H1 (cell line): Measurements from ENCODE around the gene SPINDOC. TPM values are rescaled to one million over a fixed set of nuclear protein-coding genes. Genes with fewer than 3 reads are reported as not detected.

ENCODE experiments used
- CTCF ChIA-PET: fragments of 300-600 bp; sonication (Branson Sonifier 250); formaldehyde crosslinking; loops from one replicate; lab custom pipeline; 2021; ENCODE audit not compliant: partially characterized antibody; lab: Charles Lee
- POLR2A ChIA-PET: fragments of 300-600 bp; sonication (Branson Sonifier 250); formaldehyde crosslinking; loops from one replicate; lab custom pipeline; 2021; ENCODE audit warnings: inconsistent platforms; ENCODE audit not compliant: partially characterized antibody; lab: Charles Lee
- DNase-seq, 2 experiments: peaks; one replicate each; pipeline versions ENCODE4 v3.0.0 to v3.0.0-alpha.2; 2010 to 2022; ENCODE audit warnings: low spot score in 2 of 2, low read depth in 1 of 2, mixed read lengths in 1 of 2
- FAIRE-seq: peaks from 2 replicates; lab custom pipeline; 2011; peaks lifted over from hg19 to GRCh38; lab: Jason Lieb, UNC
- H2AFZ ChIP-seq: 2 replicates; pipeline ENCODE4 v1.8.1; 2012; ENCODE audit warnings: low read length, inconsistent platforms
- H2AK5ac ChIP-seq: 2 replicates; pipeline ENCODE4 v1.6.1; 2013; ENCODE audit warnings: low read depth, low read length
- H2BK120ac ChIP-seq: replicated peaks from 2 replicates; pipeline ENCODE3; 2013; ENCODE audit warnings: low read depth, low read length, inconsistent platforms
- H2BK12ac ChIP-seq: 2 replicates; pipeline ENCODE4 v1.6.1; 2013; ENCODE audit warnings: low read depth, low read length
- H2BK15ac ChIP-seq: 2 replicates; pipeline ENCODE4 v1.6.1; 2013; ENCODE audit warnings: low read length
- H2BK20ac ChIP-seq: 2 replicates; pipeline ENCODE4 v1.6.1; 2013; ENCODE audit warnings: low read length
- H2BK5ac ChIP-seq: 2 replicates; pipeline ENCODE4 v1.6.1; 2013; ENCODE audit warnings: low read depth, low read length
- H3K14ac ChIP-seq: 2 replicates; pipeline ENCODE4 v1.6.1; 2013; ENCODE audit warnings: inconsistent platforms; ENCODE audit not compliant: insufficient read length
- H3K18ac ChIP-seq: 2 replicates; pipeline ENCODE4 v1.6.1; 2013; ENCODE audit warnings: low read length; ENCODE audit errors: extremely low read depth
- H3K23ac ChIP-seq: 2 replicates; pipeline ENCODE4 v1.6.1; 2013; ENCODE audit warnings: inconsistent platforms; ENCODE audit not compliant: insufficient read length
- H3K23me2 ChIP-seq: 2 replicates; pipeline ENCODE4 v1.6.1; 2013; ENCODE audit warnings: low read depth, low read length
- H3K27ac ChIP-seq: 2 replicates; pipeline ENCODE4 v1.6.1; 2011; ENCODE audit warnings: low read depth, low read length, inconsistent platforms
- H3K27me3 ChIP-seq, 4 experiments: replicated peaks in 1 of 4; 1 replicate in 1 of 4; 2 replicates in 3 of 4; pipeline versions ENCODE4 v1.6.1 to v1.8.1; 2011 to 2013; ENCODE audit warnings: low read length in 3 of 4, mild to moderate bottlenecking in 3 of 4, inconsistent platforms in 2 of 4, mixed read lengths in 2 of 4, moderate library complexity in 1 of 4; ENCODE audit not compliant: control insufficient read depth in 3 of 4, insufficient read depth in 3 of 4; ENCODE audit errors: extremely low read depth in 1 of 4
- H3K36me3 ChIP-seq, 4 experiments: 2 replicates each; pipeline versions ENCODE4 v1.6.1 to v1.8.1; 2011 to 2013; ENCODE audit warnings: mild to moderate bottlenecking in 4 of 4, low read length in 3 of 4, moderate library complexity in 2 of 4, control low read depth in 1 of 4, inconsistent platforms in 1 of 4; ENCODE audit not compliant: insufficient read depth in 4 of 4, control insufficient read depth in 2 of 4
- H3K4ac ChIP-seq: replicated peaks from 2 replicates; pipeline ENCODE3; 2013; ENCODE audit warnings: low read length, low read depth, mixed read lengths, inconsistent platforms; ENCODE audit not compliant: insufficient read length
- H3K4me1 ChIP-seq, 4 experiments: replicated peaks in 1 of 4; 1 replicate in 1 of 4; 2 replicates in 3 of 4; pipeline versions ENCODE4 v1.6.1 to v1.8.1; 2011 to 2013; ENCODE audit warnings: low read length in 3 of 4, inconsistent platforms in 2 of 4, mixed read lengths in 1 of 4; ENCODE audit not compliant: insufficient read depth in 4 of 4, control insufficient read depth in 3 of 4
- H3K4me2 ChIP-seq, 2 experiments: 2 replicates each; pipeline versions ENCODE4 v1.6.1 to v1.8.1; 2011 to 2013; ENCODE audit warnings: low read depth in 2 of 2, low read length in 2 of 2, control low read depth in 1 of 2, inconsistent platforms in 1 of 2, mild to moderate bottlenecking in 1 of 2; ENCODE audit not compliant: insufficient read depth in 1 of 2
- H3K4me3 ChIP-seq, 4 experiments: fragments of 200-600, 300-600 bp in 1 of 4; sonication (generic), shearing (Covaris generic), sonication (Bioruptor Twin) in 1 of 4; 2 replicates each; pipeline versions ENCODE4 v1.5.1 to v1.8.1; 2011 to 2016; ENCODE audit warnings: low read length in 4 of 4, low read depth in 3 of 4, control low read depth in 2 of 4, inconsistent platforms in 2 of 4, mild to moderate bottlenecking in 2 of 4, mixed read lengths in 1 of 4, moderate library complexity in 1 of 4; ENCODE audit not compliant: insufficient read depth in 2 of 4; ENCODE audit errors: extremely low read depth in 1 of 4
- H3K56ac ChIP-seq: replicated peaks from 2 replicates; pipeline ENCODE3; 2013; ENCODE audit warnings: low read depth, mild to moderate bottlenecking, mixed read lengths, low read length, inconsistent platforms; ENCODE audit not compliant: insufficient read length
- H3K79me1 ChIP-seq: 2 replicates; pipeline ENCODE4 v1.6.1; 2013; ENCODE audit warnings: low read depth, low read length, control low read depth
- H3K79me2 ChIP-seq, 2 experiments: 2 replicates each; pipeline versions ENCODE4 v1.6.1 to v1.8.1; 2012 to 2013; ENCODE audit warnings: low read length in 2 of 2, mild to moderate bottlenecking in 2 of 2, inconsistent platforms in 1 of 2; ENCODE audit not compliant: insufficient read depth in 2 of 2, control insufficient read depth in 1 of 2
- H3K9ac ChIP-seq, 4 experiments: replicated peaks in 1 of 4; 1 replicate in 1 of 4; 2 replicates in 3 of 4; pipeline versions ENCODE4 v1.6.1 to v1.8.1; 2011 to 2013; ENCODE audit warnings: low read depth in 3 of 4, low read length in 3 of 4, control low read depth in 2 of 4, mild to moderate bottlenecking in 2 of 4, moderate library complexity in 2 of 4, inconsistent platforms in 1 of 4; ENCODE audit errors: extremely low read depth in 1 of 4
- H3K9me3 ChIP-seq, 2 experiments: 2 replicates each; pipeline versions ENCODE4 v1.6.1 to v1.8.1; 2012 to 2013; ENCODE audit warnings: mild to moderate bottlenecking in 2 of 2, moderate library complexity in 2 of 2, control low read depth in 1 of 2, inconsistent platforms in 1 of 2, low read depth in 1 of 2, low read length in 1 of 2, mixed read lengths in 1 of 2; ENCODE audit not compliant: insufficient read depth in 2 of 2
- H4K20me1 ChIP-seq, 2 experiments: replicated peaks in 1 of 2; 2 replicates each; pipeline versions ENCODE3 to v1.8.1; 2011 to 2013; ENCODE audit warnings: inconsistent platforms in 2 of 2, low read length in 2 of 2, mild to moderate bottlenecking in 1 of 2; ENCODE audit not compliant: insufficient read depth in 2 of 2, control insufficient read depth in 1 of 2
- H4K5ac ChIP-seq: 2 replicates; pipeline ENCODE4 v1.6.1; 2013; ENCODE audit warnings: low read length, low read depth, mixed read lengths, inconsistent platforms; ENCODE audit not compliant: insufficient read length
- H4K8ac ChIP-seq: 2 replicates; pipeline ENCODE4 v1.8.0; 2013; ENCODE audit warnings: mild to moderate bottlenecking, moderate library complexity, low read length, inconsistent platforms; ENCODE audit not compliant: insufficient read depth; ENCODE audit errors: extremely low read depth
- H4K91ac ChIP-seq: replicated peaks from 2 replicates; pipeline ENCODE3; 2013; ENCODE audit warnings: low read length, mixed read lengths, inconsistent platforms; ENCODE audit not compliant: insufficient read length
- JUND ChIP-seq: IDR thresholded peaks from 2 replicates; pipeline ENCODE4 v1.6.1; 2011; ENCODE audit warnings: mild to moderate bottlenecking, improper control_type of control experiment, low read length
- KDM1A ChIP-seq: fragments of 200-600, 300-600 bp; sonication (generic); IDR thresholded peaks from 2 replicates; pipeline ENCODE4 v1.7.1; 2016; ENCODE audit warnings: mild to moderate bottlenecking, low read length, borderline replicate concordance
- RXRA ChIP-seq: IDR thresholded peaks from 2 replicates; pipeline ENCODE4 v1.6.1; 2011; ENCODE audit warnings: low read depth, mild to moderate bottlenecking, low read length, moderate library complexity; ENCODE audit not compliant: insufficient read depth
- SRF ChIP-seq: IDR thresholded peaks from 2 replicates; pipeline ENCODE4 v1.6.1; 2011; ENCODE audit warnings: mild to moderate bottlenecking, low read depth, low read length, moderate library complexity
- SUZ12 ChIP-seq: fragments of 200-600 bp; sonication (generic); IDR thresholded peaks from 2 replicates; pipeline ENCODE4 v1.6.1; 2012; ENCODE audit warnings: mild to moderate bottlenecking, inconsistent platforms, low read length, moderate library complexity, mixed read lengths
- TAF1 ChIP-seq: IDR thresholded peaks from 2 replicates; pipeline ENCODE4 v1.6.1; 2011; ENCODE audit warnings: mild to moderate bottlenecking, low read depth, low read length
- ZNF274 ChIP-seq: IDR thresholded peaks from 2 replicates; pipeline ENCODE4 v1.7.0; 2012; ENCODE audit warnings: low read length, borderline replicate concordance; ENCODE audit errors: extremely low read depth
- WGBS, 2 experiments: shearing (Covaris generic) in 1 of 2; methylation state at CpG; one replicate each; pipeline versions ENCODE4 v1.1.6 to v1.1.7; 2013 to 2015; ENCODE audit warnings: low lambda C conversion rate in 2 of 2, mixed read lengths in 2 of 2, inconsistent platforms in 1 of 2, low coverage in 1 of 2, missing lambda C conversion rate in 1 of 2; ENCODE audit not compliant: insufficient replicate concordance in 2 of 2, insufficient coverage in 1 of 2, insufficient read length in 1 of 2; ENCODE audit errors: extremely low coverage in 1 of 2, missing lambda C conversion rate in 1 of 2; 5-methylcytosine and 5-hydroxymethylcytosine counted together
- polyA plus RNA-seq, 7 experiments: library from polyadenylated mRNA; depleted of rRNA in 3 of 7; stranded (reverse) in 5 of 7; unstranded in 2 of 7; fragments of >200 nt in 5 of 7; fragments of 200-250 nt in 2 of 7; gene quantifications; 1 replicate in 5 of 7; 2 replicates in 1 of 7; 4 replicates in 1 of 7; pipeline versions ENCODE4 v1.2.1 to v1.2.3, GENCODE V29; 2011 to 2013; ENCODE audit warnings: missing spikeins in 2 of 7, mixed read lengths in 2 of 7
- total RNA-seq: library from RNA; stranded (reverse); fragmentation: NEBNext Ultra II Directional; extraction: Animal tissue kit (Norgen Biotek cat#: 25700); gene quantifications from 2 replicates; pipeline ENCODE4 v1.2.1, GENCODE V29; 2021
- TF ChIP-seq, protein P1 (sequence below), 3 experiments: IDR thresholded peaks; 1 replicate in 2 of 3; 2 replicates in 1 of 3; pipeline versions ENCODE4 v1.5.1 to v1.6.1; 2011; ENCODE audit warnings: low read length in 3 of 3, mild to moderate bottlenecking in 3 of 3, inconsistent platforms in 2 of 3, low read depth in 1 of 3, moderate library complexity in 1 of 3; ENCODE audit not compliant: insufficient read depth in 1 of 3; ENCODE audit errors: control extremely low read depth in 1 of 3
- TF ChIP-seq, protein P2 (sequence below): IDR thresholded peaks from 2 replicates; pipeline ENCODE4 v1.6.1; 2012; ENCODE audit warnings: inconsistent platforms

SPINDOC gene
- total and polyA plus RNA-seq, 2 of the 8 experiments (the other 6 are each of a cell fraction or from before 2014, with no cell fraction given) = 78.7 to 99.7 TPM

DNA sequence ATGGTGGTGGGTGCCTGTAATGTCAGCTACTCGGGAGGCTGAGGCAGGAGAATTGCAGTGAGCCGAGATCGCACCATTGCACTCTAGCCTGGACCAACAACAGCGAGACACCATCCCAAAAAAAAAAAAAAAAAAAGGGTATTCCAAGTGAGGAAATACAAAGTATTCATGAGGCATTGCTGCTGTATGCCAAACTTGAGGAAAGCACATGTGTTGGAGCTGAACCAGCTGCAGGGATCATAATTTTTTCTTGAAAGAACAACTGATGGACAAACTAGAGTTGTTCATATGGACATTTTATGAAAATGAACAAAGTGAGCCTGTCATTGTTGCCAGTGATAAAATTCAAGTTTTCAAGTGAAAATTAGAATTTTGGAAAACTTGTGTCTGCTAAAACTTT is 41.4 kb downstream of the SPINDOC start:
- no peak overlapping the region for H3K4me3 ChIP-seq
- no peak overlapping the region for H3K9ac ChIP-seq
- no peaks in the 10 kb centered on the region for H3K23me2 ChIP-seq
- H2BK120ac ChIP-seq = no peak overlapping the region
- WGBS, 2 experiments = 90% methylated on average over 4 of the region's 4 CpGs; no CpG with 5 or more reads in 1 of the 2 experiments
- no peak overlapping the region for H2BK15ac ChIP-seq
- no peak overlapping the region for H2AK5ac ChIP-seq
- no peak overlapping the region for H2BK12ac ChIP-seq
- H3K27me3 ChIP-seq = no peaks in the 10 kb centered on the region
- H3K4me1 ChIP-seq = peaks cover 0 to 5% (median 1%) of the 10 kb centered on the region in 4 experiments; a peak in 2 of 7 replicates
- peaks cover 8 to 74% of the 10 kb centered on the region in 2 experiments for H3K79me2 ChIP-seq
- no peaks in the 10 kb centered on the region for H3K36me3 ChIP-seq
- peaks cover 14% of the 10 kb centered on the region for H3K79me1 ChIP-seq
- no peak overlapping the region for H2BK5ac ChIP-seq
- H4K20me1 ChIP-seq = peaks cover 0 to 3% of the 10 kb centered on the region in 2 experiments
- CTCF ChIA-PET = interaction anchor here (0.8 to 1.9 kb wide), 4 partner anchors 11 to 66 kb away, joined by 3 to 8 read pairs (median 4); no protein-coding TSS in a partner anchor
- H3K14ac ChIP-seq = no peak overlapping the region
- H3K4me2 ChIP-seq = no peak overlapping the region
- no peak overlapping the region for H2AFZ ChIP-seq
- H2BK20ac ChIP-seq = no peak overlapping the region
- no peak for FAIRE-seq
- DNase-seq = no peak
- H3K27ac ChIP-seq = no peak overlapping the region
- POLR2A ChIA-PET = interaction anchor here (0.5 to 1.6 kb wide), 3 partner anchors 39 to 337 kb away, joined by 3 to 6 read pairs (median 4); no protein-coding TSS in a partner anchor
- no peak overlapping the region for H3K18ac ChIP-seq
- H4K8ac ChIP-seq = no peak overlapping the region
- no peak overlapping the region for H3K56ac ChIP-seq
- no peak overlapping the region for H3K4ac ChIP-seq
- H3K9me3 ChIP-seq = no peaks in the 10 kb centered on the region
- no peak overlapping the region for H4K91ac ChIP-seq
- no peak overlapping the region for H4K5ac ChIP-seq
- no peak overlapping the region for H3K23ac ChIP-seq
- no peak for TF ChIP-seq KDM1A
- no peak for TF ChIP-seq SRF
- TF ChIP-seq SUZ12 = no peak
- TF ChIP-seq, protein P1, sequence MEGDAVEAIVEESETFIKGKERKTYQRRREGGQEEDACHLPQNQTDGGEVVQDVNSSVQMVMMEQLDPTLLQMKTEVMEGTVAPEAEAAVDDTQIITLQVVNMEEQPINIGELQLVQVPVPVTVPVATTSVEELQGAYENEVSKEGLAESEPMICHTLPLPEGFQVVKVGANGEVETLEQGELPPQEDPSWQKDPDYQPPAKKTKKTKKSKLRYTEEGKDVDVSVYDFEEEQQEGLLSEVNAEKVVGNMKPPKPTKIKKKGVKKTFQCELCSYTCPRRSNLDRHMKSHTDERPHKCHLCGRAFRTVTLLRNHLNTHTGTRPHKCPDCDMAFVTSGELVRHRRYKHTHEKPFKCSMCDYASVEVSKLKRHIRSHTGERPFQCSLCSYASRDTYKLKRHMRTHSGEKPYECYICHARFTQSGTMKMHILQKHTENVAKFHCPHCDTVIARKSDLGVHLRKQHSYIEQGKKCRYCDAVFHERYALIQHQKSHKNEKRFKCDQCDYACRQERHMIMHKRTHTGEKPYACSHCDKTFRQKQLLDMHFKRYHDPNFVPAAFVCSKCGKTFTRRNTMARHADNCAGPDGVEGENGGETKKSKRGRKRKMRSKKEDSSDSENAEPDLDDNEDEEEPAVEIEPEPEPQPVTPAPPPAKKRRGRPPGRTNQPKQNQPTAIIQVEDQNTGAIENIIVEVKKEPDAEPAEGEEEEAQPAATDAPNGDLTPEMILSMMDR (IDR thresholded peaks at IDR 0.05; ENCODE audit: control extremely low read depth in 1 of 3, insufficient read depth in 1 of 3, low read depth in 1 of 3, low read length in 3 of 3) = no peak
- no peak for TF ChIP-seq JUND
- TF ChIP-seq ZNF274 = no peak
- TF ChIP-seq RXRA = no peak
- TF ChIP-seq TAF1 = no peak
- TF ChIP-seq, protein P2, sequence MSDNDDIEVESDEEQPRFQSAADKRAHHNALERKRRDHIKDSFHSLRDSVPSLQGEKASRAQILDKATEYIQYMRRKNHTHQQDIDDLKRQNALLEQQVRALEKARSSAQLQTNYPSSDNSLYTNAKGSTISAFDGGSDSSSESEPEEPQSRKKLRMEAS = no peak
